ENCODE results near the gene DRC1. TPM values are rescaled to one million over a fixed set of nuclear protein-coding genes. Genes with fewer than 3 reads are reported as not detected.

Gene DRC1
- total and polyA plus RNA-seq, 2 of the 13 experiments (the other 11 are each of a cell fraction or from before 2014, with no cell fraction given), result 0.07 TPM; not detected in 1

DNA sequence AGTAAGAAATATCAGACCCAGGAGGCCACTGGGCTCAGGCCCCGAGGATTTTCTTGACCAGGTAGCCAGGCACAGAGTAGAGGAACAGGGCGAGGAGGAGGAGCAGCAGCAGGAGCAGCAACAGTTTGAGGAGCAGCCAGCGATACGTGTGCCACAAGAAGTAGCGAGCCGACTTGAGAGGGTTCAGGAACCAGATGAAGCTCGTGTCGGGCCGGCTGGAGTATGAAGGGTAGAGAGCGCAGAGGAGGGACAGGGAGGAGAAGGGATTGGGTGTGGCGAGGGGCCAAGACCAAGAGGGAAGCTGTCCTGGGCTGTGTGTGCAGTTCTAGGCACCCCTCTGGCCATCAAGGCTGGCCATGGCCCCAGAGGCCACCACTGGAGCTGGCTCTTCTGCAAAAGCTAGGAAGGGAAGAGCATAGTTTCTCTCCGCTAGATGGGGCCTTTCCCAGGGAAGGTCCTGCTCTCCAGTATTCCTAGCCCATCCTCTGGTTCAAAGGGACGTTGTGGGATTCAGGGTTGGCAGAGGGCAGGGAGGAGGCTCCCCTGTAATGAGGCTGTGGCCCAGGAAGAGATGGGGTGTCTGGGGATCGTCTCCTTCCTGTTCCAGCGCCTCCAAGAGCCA is 58.4 kb downstream of the DRC1 start (continued):
- peak; percentile 11; the same call in 1 of the 2 replicates for TF ChIP-seq DR1 (CRISPR knock-in tag; IDR thresholded peaks at IDR 0.05)

DNA sequence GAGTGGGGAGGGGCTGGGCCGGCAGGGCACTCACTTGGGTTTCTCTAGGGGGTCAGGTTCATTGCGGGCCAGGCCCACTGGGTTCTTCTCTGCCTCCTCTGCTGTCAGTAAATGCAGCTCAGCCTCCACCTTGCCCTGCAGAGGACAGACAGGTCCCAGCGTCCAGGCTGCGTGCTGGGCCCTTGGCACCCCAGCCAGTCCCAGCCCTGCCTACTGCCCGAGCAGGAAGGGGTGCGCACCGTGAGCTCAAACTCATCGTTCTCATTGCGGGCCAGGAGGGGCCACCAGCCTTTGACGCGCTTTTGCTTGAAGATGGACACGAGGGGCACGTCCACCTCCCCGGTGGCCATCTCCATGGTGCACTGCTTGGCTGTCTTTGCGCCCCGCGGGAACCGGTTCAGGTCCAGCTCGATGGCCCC is 58.9 kb downstream of the DRC1 start:
- no peaks in the 10 kb centered on the region for H4K20me1 ChIP-seq (ENCODE audit: insufficient read depth, low read length)
- no peak for ATAC-seq
- no peak for DNase-seq (ENCODE audit: low spot score)
- BruUV-seq (replicated peaks), result no TSS peak
- no peak overlapping the region for H3K4me2 ChIP-seq (ENCODE audit: low read depth, low read length)
- no peak for TF ChIP-seq KLF12 (CRISPR knock-in tag; IDR thresholded peaks at IDR 0.05; ENCODE audit: borderline replicate concordance)
- TF ChIP-seq DR1 (CRISPR knock-in tag; IDR thresholded peaks at IDR 0.05), result 0 out of 2 replicates have a peak, but pooled peaks have one; percentile 14
- TF ChIP-seq, protein P1, sequence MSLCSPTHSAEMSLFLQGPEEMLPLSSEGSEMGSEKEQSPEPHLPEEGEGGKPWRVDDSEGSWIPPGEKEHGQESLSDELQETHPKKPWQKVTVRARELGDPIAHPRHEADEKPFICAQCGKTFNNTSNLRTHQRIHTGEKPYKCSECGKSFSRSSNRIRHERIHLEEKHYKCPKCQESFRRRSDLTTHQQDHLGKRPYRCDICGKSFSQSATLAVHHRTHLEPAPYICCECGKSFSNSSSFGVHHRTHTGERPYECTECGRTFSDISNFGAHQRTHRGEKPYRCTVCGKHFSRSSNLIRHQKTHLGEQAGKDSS (CRISPR knock-in tag; IDR thresholded peaks at IDR 0.05; ENCODE audit: borderline replicate concordance, low read depth), result no peak
- TF ChIP-seq, protein P2, sequence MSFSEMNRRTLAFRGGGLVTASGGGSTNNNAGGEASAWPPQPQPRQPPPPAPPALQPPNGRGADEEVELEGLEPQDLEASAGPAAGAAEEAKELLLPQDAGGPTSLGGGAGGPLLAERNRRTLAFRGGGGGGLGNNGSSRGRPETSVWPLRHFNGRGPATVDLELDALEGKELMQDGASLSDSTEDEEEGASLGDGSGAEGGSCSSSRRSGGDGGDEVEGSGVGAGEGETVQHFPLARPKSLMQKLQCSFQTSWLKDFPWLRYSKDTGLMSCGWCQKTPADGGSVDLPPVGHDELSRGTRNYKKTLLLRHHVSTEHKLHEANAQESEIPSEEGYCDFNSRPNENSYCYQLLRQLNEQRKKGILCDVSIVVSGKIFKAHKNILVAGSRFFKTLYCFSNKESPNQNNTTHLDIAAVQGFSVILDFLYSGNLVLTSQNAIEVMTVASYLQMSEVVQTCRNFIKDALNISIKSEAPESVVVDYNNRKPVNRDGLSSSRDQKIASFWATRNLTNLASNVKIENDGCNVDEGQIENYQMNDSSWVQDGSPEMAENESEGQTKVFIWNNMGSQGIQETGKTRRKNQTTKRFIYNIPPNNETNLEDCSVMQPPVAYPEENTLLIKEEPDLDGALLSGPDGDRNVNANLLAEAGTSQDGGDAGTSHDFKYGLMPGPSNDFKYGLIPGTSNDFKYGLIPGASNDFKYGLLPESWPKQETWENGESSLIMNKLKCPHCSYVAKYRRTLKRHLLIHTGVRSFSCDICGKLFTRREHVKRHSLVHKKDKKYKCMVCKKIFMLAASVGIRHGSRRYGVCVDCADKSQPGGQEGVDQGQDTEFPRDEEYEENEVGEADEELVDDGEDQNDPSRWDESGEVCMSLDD (CRISPR knock-in tag; IDR thresholded peaks at IDR 0.05; ENCODE audit: borderline replicate concordance), result no peak
- no peak for TF ChIP-seq ZNF329 (CRISPR knock-in tag; IDR thresholded peaks at IDR 0.05; ENCODE audit: low read depth)
- no peaks in the 10 kb centered on the region for H3K79me2 ChIP-seq (ENCODE audit: insufficient read depth, low read length)
- no peaks in the 10 kb centered on the region for H3K36me3 ChIP-seq (replicated peaks in 1 of 2; ENCODE audit: control insufficient read depth in 1 of 2, insufficient read depth in 2 of 2, low read length in 2 of 2)
- H3K9ac ChIP-seq (ENCODE audit: insufficient read depth, low read depth, low read length), result no peak overlapping the region
- H3K4me3 ChIP-seq (replicated peaks in 1 of 3; ENCODE audit: insufficient read depth in 1 of 3, low read depth in 2 of 3, low read length in 3 of 3), result no peak overlapping the region
- intact Hi-C loops (cut with micrococcal nuclease; ENCODE audit: unreplicated experiment), result loop anchor here (10.0 kb wide), 1 partner anchor 506 kb away; no protein-coding TSS in a partner anchor
- no peak overlapping the region for H3K27ac ChIP-seq (ENCODE audit: extremely low read length, insufficient read depth, low read length)
- H3K4me1 ChIP-seq (ENCODE audit: insufficient read depth, low read length), result peaks cover 54% of the 10 kb centered on the region
- 89% methylated on average over 8 of the region's 19 CpGs for WGBS (ENCODE audit: low lambda C conversion rate)
- CTCF ChIA-PET (ENCODE audit: low intra/inter-chr PET ratio, low total read pairs), result no interaction called here
- in situ Hi-C loops (cut with HindIII; ENCODE audit: extremely low pct_ligation_motif_present, low pct_unique_long_range_greater_than_20kb), result loop anchor here (10.0 kb wide), 1 partner anchor 226 kb away; no protein-coding TSS in a partner anchor
- no peak overlapping the region for H2AFZ ChIP-seq (ENCODE audit: low read length)
- no peaks in the 10 kb centered on the region for H3K9me3 ChIP-seq (ENCODE audit: low read length)
- FAIRE-seq, result no peak
- POLR2A ChIA-PET, result interaction anchor here (1.0 to 6.2 kb wide), 2 partner anchors 28 to 115 kb away, joined by 3 to 52 read pairs; partner anchors contain the start of genes ADGRF3 and SELENOI
- no peaks in the 10 kb centered on the region for H3K27me3 ChIP-seq (ENCODE audit: control insufficient read depth in 1 of 2, insufficient read depth in 2 of 2, low read length in 2 of 2)
